Lung microvascular endothelial cell (primary cell): Measurements from ENCODE around the gene ST3GAL5. TPM values are rescaled to one million over a fixed set of nuclear protein-coding genes. Genes with fewer than 3 reads are reported as not detected.
"Not testable (repeated sequence)": the region's sequence is repeated elsewhere in the genome, so short reads cannot be mapped to it uniquely, and the experiment has no call there.

Source experiments
- DNase-seq, 2 donors: peaks; one replicate each; pipeline versions ENCODE4 v3.0.0 to v3.0.0-alpha.2; 2010; ENCODE audit warnings: low read depth in 2 of 2
- total RNA-seq: library from RNA; depleted of rRNA; stranded (reverse); fragments of >200 nt; gene quantifications from 2 replicates; pipeline ENCODE4 v1.2.1, GENCODE V29; 2014

The ST3GAL5 gene
- total RNA-seq, 1 donor from 2014 or later = 2.2 TPM

DNA sequence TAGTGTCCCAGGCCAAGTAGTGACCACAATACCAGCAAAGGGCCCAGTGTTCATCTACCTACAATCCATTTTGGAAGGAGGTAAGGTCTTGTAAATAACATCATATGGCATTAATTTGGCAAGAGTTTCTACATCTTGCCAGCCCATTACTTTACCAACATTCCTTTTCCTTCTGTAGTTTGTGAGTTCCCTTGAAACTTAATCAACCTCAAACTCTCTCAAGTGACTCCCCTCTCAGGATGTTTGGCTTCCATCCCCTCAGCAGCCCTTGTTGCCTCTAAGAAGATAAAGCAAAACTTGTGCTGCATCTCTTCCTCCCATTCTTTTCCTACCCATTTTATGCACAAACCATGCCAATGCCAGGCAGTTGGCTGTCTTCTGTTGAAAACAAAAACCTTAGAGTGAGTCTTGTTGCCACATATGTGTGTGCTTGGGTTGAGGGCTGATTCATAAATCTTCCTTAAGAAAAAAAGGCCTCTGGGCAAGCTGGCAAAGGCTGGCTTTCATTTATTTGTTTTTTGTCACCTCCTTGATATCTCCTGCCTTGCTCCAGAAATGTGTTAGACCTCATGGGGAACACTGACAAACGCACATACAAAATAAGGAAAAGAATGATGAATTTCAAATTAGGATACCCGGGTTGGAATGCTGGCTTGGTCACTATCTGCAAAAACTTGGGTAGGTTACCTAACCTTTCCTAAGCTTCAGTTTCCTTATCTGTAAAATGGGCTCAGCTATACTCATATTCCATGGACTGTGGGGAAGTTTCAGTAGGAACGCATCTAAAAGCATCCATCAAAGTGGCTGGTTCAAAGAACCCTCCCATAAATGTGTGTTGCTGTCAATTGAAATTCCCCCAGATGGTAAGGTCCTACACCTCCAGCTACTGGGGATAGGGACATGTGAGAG is 29.4 kb upstream of the ST3GAL5 start:
- no peak for DNase-seq

DNA sequence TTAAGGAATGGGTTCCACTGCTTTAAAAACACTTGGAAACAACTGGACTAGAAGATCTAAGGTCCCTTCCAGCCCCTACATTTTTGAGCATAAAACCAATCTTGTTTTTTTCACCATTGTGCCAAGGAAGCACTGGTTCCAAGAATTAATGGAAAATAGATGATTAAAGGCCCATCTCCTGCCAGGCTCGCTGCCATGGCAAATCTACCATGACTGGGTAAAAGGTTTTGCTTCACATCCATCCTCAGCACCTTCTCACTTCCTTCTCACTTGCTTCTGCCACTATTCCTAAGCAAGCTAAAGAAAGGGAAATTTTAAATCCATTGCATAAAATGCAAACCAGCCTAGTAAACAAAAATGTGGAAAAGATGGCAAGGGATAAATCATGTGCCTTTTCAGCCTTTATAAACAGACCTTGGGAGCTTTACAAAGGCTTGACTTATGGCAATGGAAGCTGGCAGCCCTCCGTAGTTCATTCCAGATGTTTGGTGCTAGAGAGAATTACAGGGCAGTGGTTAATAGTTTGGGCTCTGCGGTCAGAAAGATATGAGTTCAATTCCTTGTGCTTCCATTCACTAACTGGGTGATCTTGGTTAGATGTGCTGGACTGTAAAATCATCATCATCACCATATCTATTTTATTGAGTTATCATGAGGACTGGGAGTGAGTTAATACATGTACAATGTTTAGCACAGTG is 27.0 kb upstream of the ST3GAL5 start:
- DNase-seq = no peak

- no peak for DNase-seq
Measured at GRCh38 chr2:85914922-85915321, 26.1 kb upstream of the ST3GAL5 start.

- DNase-seq = no peak
Measured at GRCh38 chr2:85913884-85914881, 25.4 kb upstream of the ST3GAL5 start.

DNA sequence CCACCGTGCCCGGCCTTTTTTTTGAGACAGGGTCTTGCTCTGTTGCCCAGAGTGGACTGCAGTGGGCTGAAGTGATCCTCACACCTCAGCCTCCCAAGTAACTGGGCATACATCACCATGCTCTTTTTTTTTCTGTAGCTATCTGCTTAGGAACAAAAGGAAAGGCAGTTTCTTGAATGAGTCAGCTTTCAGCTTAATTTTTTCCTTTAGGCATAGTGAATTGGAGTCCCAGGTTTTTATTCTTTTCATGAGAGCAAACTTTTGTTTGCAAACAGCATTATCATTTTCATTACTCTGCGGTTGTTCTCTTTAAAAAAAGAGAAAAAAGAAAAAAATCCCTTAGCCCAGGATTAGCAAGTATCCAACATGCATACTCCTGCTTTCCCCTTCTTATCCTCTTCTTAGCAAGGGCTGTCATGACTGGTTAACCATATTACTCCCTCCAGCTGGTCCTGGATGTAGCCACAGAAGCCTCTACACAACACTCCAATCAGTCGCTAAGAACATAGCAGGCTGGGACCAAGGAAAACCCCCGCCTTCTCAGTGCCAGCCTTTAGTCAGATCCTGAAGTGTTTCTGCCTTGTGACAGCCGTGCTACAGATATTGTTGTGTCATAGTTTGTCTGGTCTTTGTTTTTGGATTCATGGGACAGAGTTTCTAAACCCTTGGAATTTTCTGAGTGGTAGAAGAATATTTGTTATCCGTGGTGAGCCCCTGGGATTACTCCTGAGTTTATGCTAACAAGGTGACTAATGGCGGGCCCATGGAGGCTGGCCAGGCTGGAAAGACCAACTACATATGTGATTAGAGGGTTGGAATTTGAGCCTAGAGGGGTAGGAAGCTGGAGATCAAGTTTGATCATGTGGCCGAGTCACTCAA is 23.3 kb upstream of the ST3GAL5 start:
- no peak for DNase-seq

DNA sequence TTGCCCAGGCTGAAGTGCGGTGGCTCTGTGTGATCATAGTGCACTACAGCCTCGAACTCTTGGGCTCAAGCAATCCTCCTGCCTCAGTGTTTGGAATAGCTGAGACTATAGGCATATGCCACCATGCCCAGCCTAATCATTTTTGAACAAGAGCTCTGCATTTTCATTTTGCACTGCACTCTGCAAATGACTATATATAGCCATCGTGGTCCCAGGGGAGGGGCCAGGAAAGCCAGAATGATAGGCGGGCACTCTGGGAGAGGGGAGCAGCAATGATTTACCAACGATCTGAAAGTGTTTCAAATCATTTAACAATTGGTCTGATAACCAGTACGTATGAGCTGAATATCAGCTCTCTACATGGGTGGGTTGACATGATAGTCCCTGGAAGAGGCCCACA is 22.3 kb upstream of the ST3GAL5 start:
- DNase-seq = no peak

GRCh38 chr2:85909005-85909404 is 20.2 kb upstream of the ST3GAL5 start:
- no peak for DNase-seq

GRCh38 chr2:85908506-85908905 is 19.7 kb upstream of the ST3GAL5 start:
- DNase-seq = no peak

- peak; percentile 26 to 56 for DNase-seq
Measured at GRCh38 chr2:85907671-85908157, 18.9 kb upstream of the ST3GAL5 start.

DNA sequence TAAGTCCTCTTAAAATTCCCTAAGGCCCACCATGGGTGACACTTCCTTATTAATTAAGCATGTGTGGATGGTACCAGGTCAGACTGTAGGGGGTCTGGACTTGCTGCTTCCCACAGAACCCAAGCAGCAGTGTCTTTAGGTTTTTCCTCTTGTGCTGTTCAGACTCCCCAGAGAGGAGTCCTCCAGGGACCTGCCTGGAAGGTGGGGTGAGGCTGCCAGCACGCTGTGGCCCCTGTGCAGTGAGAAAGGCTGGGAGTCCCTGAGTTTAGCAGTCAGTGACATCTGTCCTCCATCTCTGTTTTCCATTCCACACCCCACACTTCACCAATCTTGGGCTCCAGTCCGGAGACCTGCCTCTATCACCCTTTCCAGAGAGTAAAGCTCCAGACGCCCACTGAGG is 18.0 kb upstream of the ST3GAL5 start:
- no peak for DNase-seq

DNA sequence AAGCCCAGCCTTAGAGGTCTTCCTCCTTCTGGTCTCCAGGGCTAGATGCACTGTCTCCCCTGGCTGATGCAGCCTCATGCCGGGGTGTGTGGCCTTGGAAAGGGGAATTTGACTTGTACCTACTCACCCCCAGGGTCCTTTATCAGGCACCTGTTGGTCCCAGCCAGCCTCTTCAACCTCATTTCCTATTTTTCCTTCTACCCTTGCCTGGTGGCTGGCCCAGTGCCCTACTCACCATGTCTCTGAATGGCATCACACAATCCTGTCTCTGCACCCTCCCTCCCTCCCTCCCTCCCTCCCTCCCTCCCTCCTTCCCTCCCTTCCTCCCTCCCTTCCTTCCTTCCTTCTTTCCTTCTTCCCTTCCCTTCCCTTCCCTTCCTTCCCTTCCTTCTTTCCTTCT is 17.1 kb upstream of the ST3GAL5 start:
- DNase-seq = no peak

DNA sequence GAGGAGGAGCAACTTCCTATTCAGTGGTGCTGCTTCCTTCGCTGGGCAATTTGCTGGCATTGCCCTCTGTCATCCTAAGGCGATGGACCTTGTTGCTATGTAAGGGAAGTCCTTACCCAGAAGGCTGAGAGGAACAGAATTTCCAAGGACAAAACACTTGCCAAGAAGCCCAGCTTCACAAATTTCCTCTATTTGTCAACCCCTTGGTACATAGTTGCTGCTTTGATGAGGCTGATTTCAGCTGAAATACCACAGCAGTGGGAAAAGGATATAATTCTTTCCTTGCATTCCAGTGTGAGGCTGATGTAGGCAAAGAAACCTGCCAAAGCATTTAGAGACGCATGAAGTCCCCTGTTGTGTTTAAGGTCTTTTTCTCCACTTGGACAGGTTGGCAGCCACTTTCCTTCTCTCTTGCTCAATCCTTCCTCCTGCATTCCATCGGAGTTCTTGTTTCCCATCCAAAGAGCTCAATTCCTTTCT is 16.4 kb upstream of the ST3GAL5 start:
- DNase-seq = no peak

DNA sequence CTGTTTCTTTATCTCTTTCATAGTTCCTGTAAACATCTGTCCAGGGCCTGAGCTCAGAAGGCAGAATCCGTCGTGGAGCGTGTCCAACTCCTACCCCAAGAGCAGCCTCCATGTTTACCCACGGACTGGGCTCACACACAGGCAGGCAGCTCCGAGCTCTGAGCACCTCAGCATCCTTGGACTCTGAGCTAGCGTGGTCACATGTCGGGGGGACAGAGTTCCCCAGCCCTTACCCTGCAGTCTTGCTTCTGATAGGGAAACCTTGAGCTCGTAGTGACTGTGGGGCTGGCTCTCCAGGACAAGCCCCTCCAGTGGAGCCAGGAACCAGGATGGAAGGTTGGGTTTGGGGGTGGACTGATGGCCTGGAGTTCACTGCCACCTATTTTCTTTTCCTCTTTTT is 15.1 kb upstream of the ST3GAL5 start:
- no peak for DNase-seq

GRCh38 chr2:85902496-85902895 is 13.7 kb upstream of the ST3GAL5 start:
- DNase-seq = no peak

DNA sequence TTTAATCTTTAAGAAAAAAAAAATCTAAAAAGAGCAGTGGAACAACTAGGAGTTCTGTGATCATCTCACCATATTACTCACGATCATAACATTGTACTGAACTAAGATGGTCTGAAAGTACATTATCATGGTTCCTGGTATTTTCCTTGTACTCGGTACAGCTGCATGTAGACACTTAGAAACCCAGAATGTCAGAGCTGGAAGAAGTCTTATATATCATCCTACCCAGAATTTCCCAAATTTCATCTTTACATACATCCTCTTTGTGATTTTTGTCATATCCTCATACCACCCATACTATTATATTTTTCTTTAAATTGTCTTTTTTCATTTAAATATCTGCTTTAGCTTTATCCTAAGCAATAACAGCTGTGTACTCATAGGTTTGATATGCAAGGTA is 12.4 kb upstream of the ST3GAL5 start:
- DNase-seq = no peak

DNA sequence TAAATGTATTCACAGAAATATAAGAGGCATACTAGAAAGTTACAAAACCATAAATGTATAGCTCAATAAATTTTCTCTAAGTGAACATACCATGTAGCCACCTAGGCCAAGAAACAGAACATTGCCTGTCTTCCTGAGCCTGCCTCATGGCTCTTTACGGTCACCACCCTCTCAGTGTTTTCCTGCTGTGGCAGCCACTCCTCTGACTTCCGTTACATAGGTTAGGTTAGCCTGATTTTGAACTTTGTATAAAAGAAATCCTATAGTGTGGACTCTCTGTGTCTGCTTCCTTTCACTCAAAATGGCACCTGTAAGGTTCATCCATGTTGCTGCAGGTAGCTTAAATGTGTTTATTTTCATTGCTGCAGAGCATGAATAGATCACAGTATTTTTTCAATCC is 11.6 kb upstream of the ST3GAL5 start:
- DNase-seq = no peak

DNA sequence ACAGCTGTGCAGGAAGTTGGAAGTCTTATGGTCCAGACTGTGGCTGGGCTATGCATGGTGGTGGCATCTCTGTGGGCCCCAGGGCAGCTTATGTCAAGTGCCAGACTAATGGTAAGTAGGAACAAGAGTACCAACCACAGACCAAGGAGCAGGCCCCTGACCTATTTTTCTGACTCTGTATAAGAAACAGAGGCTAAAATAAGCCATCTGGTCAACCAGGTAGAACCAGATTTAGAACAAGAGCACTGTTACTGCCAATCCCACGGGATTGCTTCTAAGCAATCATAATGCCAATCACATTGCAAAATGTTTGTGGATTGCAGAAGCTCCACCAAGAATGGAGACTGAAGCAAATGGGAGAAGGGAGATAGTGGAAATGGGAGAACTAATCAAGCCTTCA is 11.1 kb upstream of the ST3GAL5 start:
- no peak for DNase-seq

- DNase-seq = no peak
Measured at GRCh38 chr2:85899284-85899683, 10.5 kb upstream of the ST3GAL5 start.

- no peak for DNase-seq
Measured at GRCh38 chr2:85898881-85899280, 10.1 kb upstream of the ST3GAL5 start.

DNA sequence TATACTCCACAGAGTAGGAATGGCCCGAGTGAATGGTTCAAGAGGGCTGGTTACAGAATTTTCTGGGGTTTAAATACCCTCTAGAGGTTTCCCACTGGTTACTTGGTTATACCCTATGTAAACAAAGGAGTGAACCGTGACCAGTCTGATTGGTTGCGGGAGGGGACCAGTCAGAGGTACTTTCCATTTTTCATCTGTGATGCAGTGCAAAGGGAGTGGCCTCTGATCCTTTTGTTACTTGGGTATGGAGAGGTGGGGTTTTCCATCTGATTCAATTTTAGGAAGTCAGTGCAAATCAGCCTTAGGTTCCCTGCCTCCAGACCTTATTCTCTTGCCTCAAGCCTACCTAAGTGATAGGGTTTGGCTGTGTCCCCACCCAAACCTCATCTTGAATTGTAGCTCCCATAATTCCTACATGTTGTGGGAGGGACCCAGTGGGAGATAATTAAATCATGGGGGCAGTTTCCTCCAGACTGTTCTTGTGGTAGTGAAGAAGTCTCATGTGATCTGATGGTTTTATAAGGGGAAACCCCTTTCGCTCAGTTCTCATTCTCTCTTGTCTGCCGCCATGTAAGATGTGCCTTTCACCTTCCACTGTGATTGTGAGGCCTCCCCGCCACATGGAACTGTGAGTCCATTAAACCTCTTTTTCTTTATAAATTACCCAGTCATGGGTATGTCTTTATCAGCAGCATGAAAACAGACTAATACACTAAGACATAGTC is 5.9 kb upstream of the ST3GAL5 start:
- not testable (repeated sequence) for DNase-seq
